Measurements from ENCODE around the gene DYDC2.

Gene DYDC2

DNA sequence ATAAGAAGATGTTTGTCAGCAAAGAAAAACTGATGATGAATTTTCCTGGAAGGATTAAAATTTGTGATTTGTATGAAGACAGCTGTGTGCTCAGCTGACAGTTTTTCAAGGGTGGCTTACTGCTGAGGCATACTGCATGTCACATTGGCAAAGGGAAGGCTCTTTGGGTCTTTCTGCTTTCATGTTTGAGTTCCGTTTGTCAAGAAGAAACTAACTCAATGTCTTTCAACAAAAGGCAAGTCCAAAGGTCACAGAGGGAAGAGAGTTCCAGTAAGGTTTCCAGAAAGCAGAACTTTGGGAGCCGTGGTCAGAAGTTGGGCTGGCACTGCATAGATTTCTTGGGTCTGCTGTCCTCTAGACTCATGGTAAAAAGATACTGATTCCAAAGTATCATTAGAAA lies 16.9 kb downstream of the DYDC2 start:
- DNase-seq, result no peak

DNA sequence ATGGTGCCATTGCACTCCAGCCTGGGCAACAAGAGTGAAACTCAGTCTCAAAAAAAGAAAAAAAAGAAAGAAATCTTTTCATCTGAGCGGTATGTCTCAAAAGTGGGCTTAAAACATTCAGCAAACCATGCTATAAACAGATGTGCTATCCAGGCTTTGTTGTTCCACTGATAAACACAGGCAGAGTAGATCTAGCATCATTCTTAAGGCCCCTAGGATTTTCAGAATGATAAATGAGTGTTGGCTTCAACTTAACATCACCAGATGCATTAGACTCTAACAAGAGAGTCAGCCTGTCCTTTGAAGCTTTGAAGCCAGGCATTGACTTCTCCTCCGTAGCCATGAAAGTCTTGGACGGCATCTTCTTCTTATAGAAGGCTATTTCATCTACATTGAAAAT lies 23.1 kb downstream of the DYDC2 start:
- DNase-seq, result no peak

DNA sequence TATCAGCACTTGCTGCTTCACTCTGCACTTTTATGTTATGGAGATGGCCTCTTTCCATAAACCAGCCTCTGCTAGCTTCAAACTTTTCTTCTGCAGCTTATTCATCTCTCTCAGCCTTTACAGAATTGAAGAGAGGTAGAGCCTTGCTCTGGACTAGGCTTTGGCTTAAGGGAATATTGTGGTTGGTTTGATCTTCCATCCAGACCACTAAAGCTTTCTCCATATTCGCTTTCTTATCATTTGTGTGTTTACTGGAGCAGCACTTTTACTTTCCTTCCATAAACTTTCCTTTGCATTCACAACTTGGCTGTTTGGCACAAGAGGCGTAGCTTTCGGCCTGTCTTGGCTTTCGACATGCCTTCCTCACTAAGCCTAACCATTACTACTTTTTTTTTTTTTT lies 23.6 kb downstream of the DYDC2 start:
- DNase-seq, result no peak

DNA sequence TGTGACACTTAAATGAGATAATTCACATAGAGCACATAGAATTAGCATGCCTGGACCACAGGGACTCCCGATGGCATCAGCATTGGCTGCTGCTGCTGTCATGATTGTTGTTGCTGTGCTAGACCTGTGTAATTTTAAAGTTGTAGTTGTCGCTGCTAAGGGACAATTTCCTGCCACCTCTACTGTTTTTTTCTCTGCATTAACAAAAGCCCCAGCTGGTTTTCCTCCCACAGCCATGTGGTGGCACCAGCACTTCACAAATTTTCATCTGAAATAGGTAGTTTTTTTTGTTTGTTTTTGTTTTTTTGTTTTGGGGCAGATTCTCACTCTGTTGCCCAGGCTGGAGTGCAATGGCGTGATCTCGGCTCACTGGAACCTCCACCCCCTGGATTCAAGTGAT lies 26.4 kb downstream of the DYDC2 start:
- peak; percentile 46 for DNase-seq

DNA sequence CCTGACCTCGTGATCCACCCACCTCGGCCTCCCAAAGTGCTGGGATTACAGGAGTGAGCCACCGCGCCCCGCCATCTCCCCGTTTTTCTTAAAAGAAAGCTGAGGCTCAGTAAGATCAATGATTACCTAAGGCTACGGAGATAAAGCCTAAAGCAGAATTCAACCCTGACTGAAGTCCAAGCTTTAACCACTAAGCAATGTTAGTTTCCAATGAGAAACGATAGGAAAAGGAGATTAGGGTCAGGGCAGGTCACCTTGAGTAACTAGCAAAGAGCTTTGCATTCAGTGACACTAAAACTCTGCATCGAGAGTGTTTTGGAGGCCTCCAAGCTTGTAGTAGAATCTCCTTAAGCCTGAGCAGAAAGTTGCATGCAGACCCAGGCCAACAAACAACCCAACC lies 34.2 kb downstream of the DYDC2 start:
- no peak for DNase-seq

DNA sequence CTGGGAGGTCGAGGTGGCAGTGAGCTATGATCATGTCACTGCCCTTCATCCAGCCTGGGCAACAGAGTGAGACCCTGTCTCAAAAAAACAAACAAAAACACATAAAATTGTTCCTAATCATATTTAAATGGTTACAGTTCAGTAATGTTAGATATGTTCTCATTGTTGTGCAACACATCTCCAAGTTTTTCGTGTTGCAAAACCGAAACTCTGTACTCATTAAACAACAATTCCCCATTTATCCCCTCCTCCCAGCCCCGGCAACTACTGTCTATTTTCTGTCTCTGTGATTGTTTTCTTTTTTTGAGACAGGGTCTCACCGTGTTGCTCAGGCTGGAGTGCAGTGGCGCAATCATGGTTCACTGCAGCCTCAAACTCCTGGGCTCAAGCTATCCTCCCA lies 35.7 kb downstream of the DYDC2 start:
- DNase-seq, result no peak

DNA sequence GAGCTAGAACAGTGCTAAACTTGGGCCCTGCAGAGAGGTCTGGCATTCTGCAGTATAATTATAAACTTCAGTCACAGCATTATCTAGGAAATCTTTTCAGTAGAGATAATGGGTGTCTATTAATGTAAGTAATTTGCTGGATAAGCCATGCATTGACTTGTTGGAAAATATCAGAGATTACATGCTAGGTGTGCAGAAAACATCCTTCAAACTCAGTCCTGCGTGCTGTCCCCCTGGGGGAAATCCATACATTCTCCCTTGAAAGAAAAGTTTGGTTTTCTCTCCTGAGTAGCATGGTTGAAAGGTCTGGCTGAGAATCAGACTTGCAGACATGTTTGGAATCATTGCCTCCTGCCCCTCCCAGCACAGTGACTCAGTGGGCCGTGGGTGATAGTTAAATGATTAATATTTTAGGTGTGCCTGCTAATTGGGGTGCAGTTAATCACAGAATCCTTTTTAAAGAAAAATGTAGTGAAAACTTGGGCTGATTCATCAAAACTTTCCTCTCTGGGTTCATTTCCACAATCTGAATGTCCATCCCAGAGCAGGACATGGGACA lies 37.9 kb downstream of the DYDC2 start:
- no peak for DNase-seq

DNA sequence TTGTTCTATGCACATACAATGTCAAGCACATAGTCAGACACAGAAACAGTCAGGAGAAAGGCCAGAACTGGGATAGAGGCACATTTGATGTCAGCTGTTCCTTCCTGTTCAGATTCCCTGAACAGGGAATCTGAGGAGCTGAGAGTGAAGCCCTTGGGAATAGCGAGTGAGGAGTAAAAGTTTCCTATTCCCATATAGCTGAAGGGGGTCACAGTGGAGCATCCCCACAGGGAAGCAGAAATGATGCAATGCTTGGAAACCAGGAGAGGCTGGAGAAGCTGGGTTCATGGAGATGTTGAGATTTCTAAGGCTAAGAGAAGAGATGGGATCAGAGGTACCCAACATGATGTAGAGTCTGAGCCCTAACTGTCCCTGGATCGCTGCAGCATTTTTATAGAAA lies 40.4 kb downstream of the DYDC2 start:
- no peak for DNase-seq

DNA sequence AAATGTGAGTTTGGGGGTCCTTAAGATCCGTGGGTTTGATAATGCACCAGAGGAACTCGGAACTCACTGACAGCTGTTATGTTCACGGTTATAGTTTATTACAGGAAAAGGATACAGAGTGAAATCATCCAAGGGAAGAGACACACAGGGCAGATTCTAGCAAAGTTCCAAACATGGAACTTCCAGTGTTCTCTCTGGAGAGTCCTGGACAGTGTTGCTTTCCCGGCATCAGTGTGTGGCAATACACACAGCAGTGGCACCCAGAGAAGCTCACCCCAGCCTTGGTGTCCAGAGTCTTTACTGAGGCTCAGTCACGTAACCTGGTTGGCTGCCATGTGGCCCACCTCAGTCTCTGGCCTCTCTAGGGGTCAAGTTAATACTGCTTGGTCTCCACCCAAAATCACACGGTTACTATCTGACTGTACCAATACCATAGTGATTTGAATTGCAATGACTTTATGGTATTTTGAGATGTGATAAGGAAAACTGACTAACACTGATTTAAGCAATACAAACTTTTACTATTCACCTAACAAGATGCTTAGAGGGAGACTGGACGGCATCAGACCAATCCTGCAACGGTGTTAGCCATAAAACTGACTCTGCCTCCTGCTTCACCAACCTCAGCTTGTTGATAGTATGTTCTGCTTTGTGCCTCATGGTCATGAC lies 43.7 kb downstream of the DYDC2 start:
- DNase-seq, result no peak

DNA sequence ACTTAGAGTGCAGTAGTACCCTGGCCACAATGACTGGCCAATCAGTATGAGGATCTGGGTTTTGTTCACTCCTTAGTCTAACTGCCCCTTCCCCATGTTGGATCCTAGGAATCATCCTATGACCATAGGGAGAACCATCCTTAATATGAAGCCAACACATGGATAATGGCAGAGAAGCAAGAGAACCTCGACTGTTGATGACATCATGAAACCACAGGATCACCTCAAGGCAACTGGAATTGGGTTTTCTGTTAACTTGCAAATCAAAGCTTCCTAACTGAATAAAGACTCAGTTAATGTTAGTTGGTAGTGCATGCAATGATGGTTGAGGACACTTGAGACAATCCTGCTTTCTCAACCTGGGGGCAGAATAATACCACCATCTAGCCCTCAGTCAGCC lies 48.5 kb downstream of the DYDC2 start:
- DNase-seq, result no peak

DNA sequence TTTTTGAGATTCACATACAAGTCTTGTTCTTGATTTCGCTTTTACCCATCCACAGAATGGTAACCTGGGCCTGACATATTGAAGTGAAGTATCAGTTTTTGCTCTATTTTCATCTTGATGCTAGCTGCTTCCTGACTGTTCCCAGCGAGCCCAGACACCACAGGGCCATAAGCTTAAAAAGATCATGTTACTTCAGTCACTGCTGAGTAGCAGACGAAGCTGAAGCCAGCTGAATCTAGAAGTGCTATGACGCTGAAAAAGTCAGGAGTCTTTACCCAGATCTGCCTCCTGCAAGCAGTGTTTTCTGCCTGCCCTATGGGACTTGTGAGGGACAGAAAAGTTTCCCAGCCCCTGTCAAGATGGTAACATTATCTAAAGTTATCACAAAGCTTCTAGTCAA lies 49.0 kb downstream of the DYDC2 start:
- no peak for DNase-seq

DNA sequence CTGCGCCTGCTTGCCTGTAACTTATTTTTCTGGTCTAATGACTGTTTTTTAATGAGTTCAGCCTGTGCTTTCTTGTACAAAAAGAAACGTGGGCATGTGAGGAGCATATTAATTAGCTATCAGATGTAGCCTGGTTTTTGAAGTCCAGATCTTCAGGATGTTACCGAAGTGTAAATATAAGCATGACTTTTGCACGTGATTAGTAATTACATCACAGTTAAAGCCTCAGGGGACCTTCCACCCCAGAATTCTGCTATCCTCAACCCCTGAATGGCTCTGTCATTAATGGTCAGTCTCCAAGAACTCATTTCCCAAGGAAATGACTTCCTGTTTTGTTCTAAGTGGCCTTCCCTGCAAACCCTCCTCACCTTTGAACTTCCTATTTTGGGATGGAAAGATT lies 49.6 kb downstream of the DYDC2 start:
- DNase-seq, result no peak

DNA sequence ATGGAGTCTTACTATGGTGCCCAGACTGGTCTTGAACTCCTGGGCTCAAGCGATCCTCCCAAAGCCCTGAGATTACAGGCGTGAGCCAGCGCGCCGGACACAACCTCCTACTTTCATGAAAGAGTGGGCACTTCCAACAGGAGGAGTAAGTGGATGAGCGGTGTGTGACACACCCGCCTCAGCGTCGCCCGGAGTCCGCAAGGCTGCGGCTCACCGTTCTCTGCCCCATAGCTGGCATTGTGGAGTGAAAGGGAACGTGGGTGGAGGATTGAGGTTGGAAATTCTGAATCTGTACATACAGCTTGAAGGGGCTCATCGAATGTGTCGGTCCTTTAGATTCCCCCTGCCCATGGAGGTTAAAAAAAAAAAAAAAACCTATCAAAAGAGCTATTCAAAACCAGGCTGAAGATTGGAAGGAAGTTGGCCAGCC lies 51.2 kb downstream of the DYDC2 start:
- no peak for DNase-seq

DNA sequence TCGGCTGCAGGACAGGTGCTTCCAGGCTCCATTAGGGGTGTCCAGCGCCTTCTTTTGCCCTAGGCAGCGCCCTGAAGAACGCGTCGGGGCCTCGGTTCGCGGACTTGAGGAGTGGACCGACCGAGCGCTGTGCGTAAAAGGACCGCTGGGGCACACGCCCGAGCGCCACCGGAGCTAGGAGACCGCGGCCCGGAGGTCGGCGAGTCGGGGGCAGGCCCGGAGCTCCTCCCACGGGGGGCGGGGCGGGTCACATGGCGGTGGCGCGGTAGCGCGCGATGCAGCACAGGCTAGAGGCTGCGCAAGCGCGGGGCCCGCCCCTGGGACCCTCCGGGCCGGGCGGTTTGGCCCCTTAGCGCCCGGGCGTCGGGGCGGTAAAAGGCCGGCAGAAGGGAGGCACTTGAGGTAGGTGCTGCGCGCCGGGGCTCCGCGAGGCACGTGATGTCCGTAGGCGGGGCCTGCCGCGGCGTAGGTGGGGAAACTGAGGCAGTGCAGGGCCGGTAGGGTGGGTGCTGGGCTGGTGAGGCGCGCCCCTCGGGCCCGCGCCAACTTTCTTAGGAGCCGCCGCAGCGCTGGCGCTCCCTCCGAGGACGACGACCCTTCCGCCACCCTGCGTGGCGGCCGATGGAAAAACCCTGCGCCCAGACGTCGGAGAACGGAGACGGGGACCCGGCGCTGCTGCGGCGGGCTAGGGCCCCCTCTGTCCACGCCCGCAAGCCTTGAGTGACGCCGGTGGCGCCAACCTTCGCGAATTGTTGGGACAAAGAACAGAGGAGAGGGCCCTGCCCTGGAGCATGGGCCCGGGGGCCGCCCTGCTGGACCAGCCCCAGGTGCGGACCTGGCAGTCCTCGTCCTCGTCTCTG lies 51.9 kb downstream of the DYDC2 start, which contains the start of gene PRXL2A:
PRXL2A (plus strand) TSS at position 310 of the 860 bp plus-strand sequence. CDS start 11,917 bp downstream, outside the sequence.
- peak; percentile 36 for DNase-seq

DNA sequence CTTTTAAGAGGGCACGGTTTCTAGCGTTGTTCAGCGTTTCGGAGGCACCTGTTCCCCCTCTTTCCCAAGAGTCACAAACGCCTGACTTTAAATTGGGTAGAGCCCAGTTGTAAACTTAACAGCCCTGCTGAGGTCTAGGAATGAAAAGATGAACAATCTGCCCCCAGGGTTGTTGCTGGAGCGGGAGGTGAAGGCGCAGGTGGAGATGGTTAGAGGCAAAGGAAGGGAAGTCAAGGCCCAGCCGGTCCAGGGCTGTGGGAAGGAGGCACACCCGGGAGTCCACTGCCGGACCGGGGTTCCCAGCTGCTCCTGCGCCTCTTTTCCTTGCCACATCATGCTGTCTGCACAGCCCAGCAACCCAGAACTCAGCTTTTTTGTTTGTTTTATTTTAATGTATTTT lies 52.5 kb downstream of the DYDC2 start:
- DNase-seq, result no peak

DNA sequence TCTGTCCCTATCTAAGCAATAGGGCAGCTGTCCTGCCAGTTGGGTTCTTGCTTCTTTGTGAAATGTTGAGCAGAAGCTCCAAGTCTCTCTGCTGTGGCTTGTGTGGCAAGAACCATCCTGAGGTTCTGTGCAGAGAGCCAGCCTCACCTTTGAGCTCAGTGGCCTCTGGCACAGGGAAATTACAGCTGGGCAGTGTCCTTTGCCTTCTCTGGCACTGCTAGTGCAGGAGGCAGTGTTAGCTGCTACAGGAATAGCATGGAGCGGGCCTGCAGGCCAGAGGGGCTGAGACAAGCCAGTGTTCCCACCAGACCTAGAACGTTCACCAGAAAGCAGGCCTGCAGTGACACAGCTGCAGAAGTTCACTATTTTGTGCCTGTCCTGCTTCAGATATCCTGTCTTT lies 53.5 kb downstream of the DYDC2 start:
- DNase-seq, result no peak

DNA sequence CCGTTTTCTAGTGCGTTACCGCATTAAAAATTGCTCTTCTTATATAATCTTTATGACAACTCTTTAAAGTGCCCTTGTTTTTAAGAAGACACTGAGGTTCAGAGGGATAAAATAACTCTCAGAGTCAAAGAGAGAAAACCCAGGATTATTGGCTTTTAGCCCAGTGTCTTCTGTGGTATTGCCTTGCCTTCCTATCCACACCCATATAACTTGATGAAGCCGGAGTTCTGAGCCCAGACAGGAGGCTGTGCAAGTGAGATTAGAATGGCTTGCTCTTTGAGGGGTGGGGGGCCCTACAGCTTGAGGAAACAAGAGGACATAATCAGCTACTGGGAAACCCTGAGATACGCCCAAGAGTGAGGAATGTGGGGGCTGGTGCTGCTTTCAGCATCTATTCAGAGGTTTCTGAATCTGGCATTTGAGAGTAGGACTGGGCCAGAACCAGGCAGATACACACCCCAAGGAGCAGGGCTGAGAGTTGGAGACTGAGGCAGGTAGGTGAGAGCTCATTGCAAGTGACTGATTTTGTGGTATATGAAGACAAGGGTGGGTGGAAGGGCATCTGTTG lies 54.1 kb downstream of the DYDC2 start:
- DNase-seq, result no peak

DNA sequence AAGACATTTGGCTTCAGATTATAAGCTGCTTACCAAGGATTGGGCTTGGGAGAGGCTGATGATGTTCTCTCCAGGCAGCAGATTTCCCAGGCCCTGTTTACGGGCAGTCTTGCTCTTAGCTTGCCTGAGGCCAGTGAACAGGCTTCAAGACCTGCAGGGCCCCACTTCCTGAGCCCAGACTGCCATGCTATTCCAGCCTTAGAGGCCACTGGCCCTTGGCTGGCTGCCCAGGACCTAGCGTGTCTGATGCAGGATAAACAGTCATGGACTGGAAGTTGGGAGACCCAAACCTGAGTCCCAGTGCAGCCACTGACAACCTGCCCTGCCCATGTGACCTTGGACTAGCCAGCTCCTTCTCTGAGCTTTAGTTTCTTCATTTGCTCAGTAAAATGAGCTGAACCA lies 54.7 kb downstream of the DYDC2 start:
- DNase-seq, result no peak

DNA sequence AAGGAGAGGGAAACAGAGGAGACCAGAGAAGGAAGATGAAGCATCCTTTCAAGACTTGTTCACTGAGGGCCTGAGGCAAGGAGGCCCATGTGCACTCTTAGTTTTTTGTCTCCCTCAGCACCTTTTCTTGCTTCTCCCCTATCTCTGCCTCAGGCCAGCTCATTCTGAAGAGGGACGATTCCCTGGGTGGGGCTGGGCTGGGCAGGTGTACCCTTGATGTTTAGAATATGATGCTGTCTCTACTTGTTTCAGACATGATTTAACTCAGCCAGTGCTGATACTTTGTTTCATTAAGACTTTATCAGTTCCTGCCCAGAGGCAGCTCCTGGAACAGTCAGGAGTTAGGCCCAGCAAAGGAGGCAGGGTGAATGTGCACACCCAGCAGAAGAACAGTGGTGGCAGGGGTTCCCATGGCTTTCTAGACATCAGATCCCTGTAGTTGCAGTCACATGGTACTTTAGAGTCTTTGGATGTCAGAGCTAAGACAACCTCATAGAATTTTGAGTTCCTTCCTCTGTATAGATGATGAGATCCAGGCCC lies 55.2 kb downstream of the DYDC2 start:
- no peak for DNase-seq

DNA sequence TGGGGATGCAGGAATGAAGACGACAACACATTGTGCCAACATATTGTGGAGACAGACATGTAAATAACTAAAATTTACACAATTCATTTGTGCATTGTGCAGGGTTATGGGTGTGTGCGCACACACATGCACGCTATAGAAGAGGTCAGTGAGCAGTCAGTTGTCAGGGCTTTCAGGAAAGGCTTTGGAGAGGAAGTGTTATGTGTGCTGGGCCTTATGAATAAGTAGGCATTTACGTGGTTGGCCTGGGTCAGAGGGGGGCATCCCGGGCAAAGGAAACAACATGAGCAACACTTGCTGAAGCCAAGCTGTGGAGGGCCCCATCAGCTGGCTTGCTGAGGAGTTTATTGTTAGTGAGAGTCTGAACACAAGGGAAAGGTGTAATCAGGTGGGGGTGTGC lies 55.9 kb downstream of the DYDC2 start:
- DNase-seq, result no peak

DNA sequence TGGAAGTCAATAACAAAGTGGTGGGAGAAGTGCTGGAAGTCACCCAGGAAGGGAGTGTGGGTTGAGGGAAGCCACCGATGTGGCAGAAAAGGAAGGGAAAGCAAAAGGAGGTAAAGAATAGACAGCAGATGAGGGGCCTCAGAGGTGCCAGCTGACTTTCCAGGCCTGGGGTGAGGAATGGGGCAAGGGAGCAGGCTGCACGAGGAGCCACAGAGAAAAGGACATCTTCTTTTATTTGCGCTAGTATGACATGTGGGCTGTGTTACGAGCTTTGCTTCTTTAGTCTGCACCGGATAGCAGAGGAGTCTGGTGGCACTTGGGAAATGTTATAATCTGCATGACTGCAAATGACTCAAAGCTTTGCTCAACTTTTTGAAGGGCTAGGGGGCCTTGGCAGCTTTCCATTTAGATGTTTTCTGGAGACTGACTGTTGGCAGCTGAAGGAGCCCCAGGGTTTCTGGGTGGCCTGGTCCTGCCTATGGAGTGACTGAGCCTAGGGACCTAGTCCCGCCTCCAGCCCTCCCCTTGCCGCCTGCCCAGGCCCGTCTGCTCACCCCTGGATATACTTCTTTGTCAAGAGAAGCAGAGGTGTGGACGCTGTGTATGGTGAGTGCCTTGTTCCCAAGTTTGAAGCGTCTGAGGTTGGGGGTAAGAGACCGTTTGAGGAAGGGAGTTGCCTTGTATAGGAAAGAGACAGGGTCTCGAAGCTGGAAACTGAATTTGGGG lies 56.9 kb downstream of the DYDC2 start:
- peak; percentile 13 for DNase-seq

DNA sequence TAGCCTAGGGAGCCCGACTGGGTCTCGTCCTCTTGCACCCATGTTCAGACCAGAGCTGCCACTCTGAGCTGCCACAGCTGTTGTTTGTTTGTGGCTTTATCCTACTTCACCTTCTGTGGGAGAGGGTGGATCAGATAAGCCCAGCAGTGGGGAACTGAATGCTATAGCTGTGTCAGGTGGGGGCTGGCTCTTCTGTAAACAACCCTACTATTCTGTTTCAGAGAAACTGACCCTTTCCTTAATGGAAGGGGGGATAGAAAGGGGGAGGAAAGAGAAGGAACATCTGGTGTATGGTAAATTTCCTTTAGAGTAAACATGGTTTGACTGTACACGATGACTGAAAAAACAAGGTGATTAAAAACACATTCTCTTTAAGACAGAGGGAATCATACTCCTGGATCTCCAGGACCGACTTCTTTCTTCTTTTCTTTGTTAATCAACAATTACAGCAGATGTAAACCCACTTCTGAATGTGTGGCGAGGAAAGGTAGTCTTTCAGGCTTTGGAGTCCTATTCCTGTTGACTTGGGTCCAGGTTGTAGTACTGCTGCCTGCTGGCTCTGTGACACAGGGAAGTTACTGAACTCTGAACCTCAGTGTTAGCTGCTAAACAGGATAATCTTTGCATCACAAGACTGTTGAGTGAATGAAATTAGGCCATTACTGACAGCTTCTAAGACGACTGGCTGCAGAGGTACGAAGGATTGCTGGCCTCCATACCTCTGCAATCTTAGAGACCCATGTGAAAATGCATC lies 57.7 kb downstream of the DYDC2 start:
- DNase-seq, result no peak
